ENCODE data around the gene NR3C2.

Gene NR3C2

GRCh38 chr4:148051403-148051802 lies 390.8 kb downstream of the NR3C2 start:
- no peak for DNase-seq (ENCODE audit: low read depth)

- DNase-seq (ENCODE audit: low read depth) = no peak
These were observed 393.6 kb downstream of the NR3C2 start for GRCh38 chr4:148048598-148048997.

GRCh38 chr4:148044912-148045352 lies 397.3 kb downstream of the NR3C2 start:
- no peak for DNase-seq (ENCODE audit: low read depth)

GRCh38 chr4:148044089-148044911 lies 397.9 kb downstream of the NR3C2 start:
- DNase-seq (ENCODE audit: low read depth) = no peak

- DNase-seq (ENCODE audit: low read depth) = no peak
These were observed 400.4 kb downstream of the NR3C2 start for GRCh38 chr4:148041606-148042329.

- no peak for DNase-seq (ENCODE audit: low read depth)
These were observed 407.4 kb downstream of the NR3C2 start for GRCh38 chr4:148034813-148035212.

GRCh38 chr4:148030193-148030873 lies 411.9 kb downstream of the NR3C2 start:
- no peak for DNase-seq (ENCODE audit: low read depth)

GRCh38 chr4:148029781-148030180 lies 412.4 kb downstream of the NR3C2 start:
- DNase-seq (ENCODE audit: low read depth) = no peak

Data from CMK (cell line).